Smooth muscle cell (in vitro differentiated cells): Measurements from ENCODE around the gene NOL9. TPM values are rescaled to one million over a fixed set of nuclear protein-coding genes. Genes with fewer than 3 reads are reported as not detected.

Source experiments
- DNase-seq: peaks from one replicate; lab custom pipeline; 2025; ENCODE audit not compliant: unreplicated experiment; lab: John Stamatoyannopoulos, UW
- H2AFZ ChIP-seq: fragments of 200-600 bp; sonication (generic); 2 replicates; pipeline ENCODE4 v1.6.0; 2016; ENCODE audit warnings: antibody characterized with exemption, low read depth, mild to moderate bottlenecking
- H3F3A ChIP-seq: fragments of 200-600 bp; sonication (generic); 2 replicates; pipeline ENCODE4 v1.6.0; 2017; ENCODE audit warnings: antibody characterized with exemption, low read depth
- H3K27ac ChIP-seq: fragments of 200-600 bp; sonication (generic); 2 replicates; pipeline ENCODE4 v1.5.1; 2016; ENCODE audit warnings: low read depth, mild to moderate bottlenecking
- H3K27me3 ChIP-seq: fragments of 200-600 bp; sonication (generic); 2 replicates; pipeline ENCODE4 v1.6.1; 2016; ENCODE audit warnings: low read depth, mild to moderate bottlenecking
- H3K36me3 ChIP-seq: fragments of 200-600 bp; sonication (generic); 2 replicates; pipeline ENCODE4 v1.5.1; 2016; ENCODE audit warnings: low read depth
- H3K4me1 ChIP-seq: fragments of 200-600 bp; sonication (generic); 2 replicates; pipeline ENCODE4 v1.5.1; 2016; ENCODE audit warnings: low read depth
- H3K4me2 ChIP-seq: fragments of 200-600 bp; sonication (generic); 2 replicates; pipeline ENCODE4 v1.6.0; 2016; ENCODE audit warnings: mild to moderate bottlenecking
- H3K4me3 ChIP-seq: fragments of 200-600 bp; sonication (generic); 2 replicates; pipeline ENCODE4 v1.5.1; 2016; ENCODE audit warnings: mild to moderate bottlenecking
- H3K79me2 ChIP-seq: fragments of 200-600 bp; sonication (generic); 2 replicates; pipeline ENCODE4 v1.6.0; 2016; ENCODE audit warnings: low read depth, mild to moderate bottlenecking
- H3K9ac ChIP-seq: fragments of 200-600 bp; sonication (generic); 2 replicates; pipeline ENCODE4 v1.6.0; 2016; ENCODE audit warnings: low read depth
- H3K9me3 ChIP-seq: fragments of 200-600 bp; sonication (generic); replicated peaks from 2 replicates; pipeline ENCODE4 v1.5.1; 2016; ENCODE audit warnings: low read depth
- H4K20me1 ChIP-seq: fragments of 200-600 bp; sonication (generic); 2 replicates; pipeline ENCODE4 v1.6.0; 2016; ENCODE audit warnings: low read depth
- WGBS: methylation state at CpG from one replicate; pipeline ENCODE4 v1.1.7; 2016; ENCODE audit warnings: low lambda C conversion rate; 5-methylcytosine and 5-hydroxymethylcytosine counted together
- polyA plus RNA-seq: library from polyadenylated mRNA; unstranded; fragments of >200 nt; fragmentation: Nextera tagmentation; extraction: Ambion mirVana; gene quantifications from 2 replicates; pipeline ENCODE4 v1.2.1, GENCODE V29; 2016
- total RNA-seq: library from RNA; depleted of rRNA; stranded (reverse); fragments of >200 nt; gene quantifications from 2 replicates; pipeline ENCODE4 v1.2.3, GENCODE V29; 2014
- TF ChIP-seq, protein P1 (sequence below): fragments of 200-600 bp; sonication (generic); IDR thresholded peaks from 2 replicates; pipeline ENCODE4 v1.5.1; 2017; ENCODE audit warnings: borderline replicate concordance, mild to moderate bottlenecking, antibody characterized with exemption; ENCODE audit not compliant: insufficient read depth, poor library complexity, severe bottlenecking

NOL9 gene
- total and polyA plus RNA-seq, 2 experiments from 2014 or later, result 8.1 to 12.0 TPM

GRCh38 chr1:6578624-6579373, 24.5 kb upstream of the NOL9 start:
- Histone ChIP-seq H3K4me2 (peak overlapping the region; percentile 94), H3K36me3 (no peaks in the 10 kb centered on the region), H3K9me3 (no peaks in the 10 kb centered on the region), H3K4me3 (peak overlapping the region; percentile 78), H4K20me1 (no peaks in the 10 kb centered on the region), H2AFZ (peak overlapping the region; percentile 74), H3K27ac (peak overlapping the region; percentile 80), H3K9ac (peak overlapping the region; percentile 72), H3K79me2 (peaks cover 16% of the 10 kb centered on the region), H3K4me1 (peaks cover 13% of the 10 kb centered on the region), H3K27me3 (no peaks in the 10 kb centered on the region), H3F3A (no peaks in the 10 kb centered on the region)
- DNase-seq, result no peak
- TF ChIP-seq, protein P1, sequence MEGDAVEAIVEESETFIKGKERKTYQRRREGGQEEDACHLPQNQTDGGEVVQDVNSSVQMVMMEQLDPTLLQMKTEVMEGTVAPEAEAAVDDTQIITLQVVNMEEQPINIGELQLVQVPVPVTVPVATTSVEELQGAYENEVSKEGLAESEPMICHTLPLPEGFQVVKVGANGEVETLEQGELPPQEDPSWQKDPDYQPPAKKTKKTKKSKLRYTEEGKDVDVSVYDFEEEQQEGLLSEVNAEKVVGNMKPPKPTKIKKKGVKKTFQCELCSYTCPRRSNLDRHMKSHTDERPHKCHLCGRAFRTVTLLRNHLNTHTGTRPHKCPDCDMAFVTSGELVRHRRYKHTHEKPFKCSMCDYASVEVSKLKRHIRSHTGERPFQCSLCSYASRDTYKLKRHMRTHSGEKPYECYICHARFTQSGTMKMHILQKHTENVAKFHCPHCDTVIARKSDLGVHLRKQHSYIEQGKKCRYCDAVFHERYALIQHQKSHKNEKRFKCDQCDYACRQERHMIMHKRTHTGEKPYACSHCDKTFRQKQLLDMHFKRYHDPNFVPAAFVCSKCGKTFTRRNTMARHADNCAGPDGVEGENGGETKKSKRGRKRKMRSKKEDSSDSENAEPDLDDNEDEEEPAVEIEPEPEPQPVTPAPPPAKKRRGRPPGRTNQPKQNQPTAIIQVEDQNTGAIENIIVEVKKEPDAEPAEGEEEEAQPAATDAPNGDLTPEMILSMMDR, result no peak
- WGBS, result 92% methylated on average over 14 of the region's 14 CpGs

- H3K9me3 ChIP-seq, result no peaks in the 10 kb centered on the region
- no peak overlapping the region for H2AFZ ChIP-seq
- no peak overlapping the region for H3K9ac ChIP-seq
- 76% methylated on average over 6 of the region's 6 CpGs for WGBS
- DNase-seq, result no peak
- no peak overlapping the region for H3K27ac ChIP-seq
- TF ChIP-seq, protein P1, result no peak
- H3K79me2 ChIP-seq, result peaks cover 16% of the 10 kb centered on the region
- no peaks in the 10 kb centered on the region for H4K20me1 ChIP-seq
- H3F3A ChIP-seq, result no peaks in the 10 kb centered on the region
- H3K4me1 ChIP-seq, result peaks cover 13% of the 10 kb centered on the region
- H3K36me3 ChIP-seq, result no peaks in the 10 kb centered on the region
- H3K4me3 ChIP-seq, result no peak overlapping the region
- H3K4me2 ChIP-seq, result no peak overlapping the region
- no peaks in the 10 kb centered on the region for H3K27me3 ChIP-seq
Measured at GRCh38 chr1:6577831-6578525, 23.7 kb upstream of the NOL9 start.

- no peak overlapping the region for H2AFZ ChIP-seq
- no peaks in the 10 kb centered on the region for H3K9me3 ChIP-seq
- H3K79me2 ChIP-seq, result no peaks in the 10 kb centered on the region
- peaks cover 6% of the 10 kb centered on the region for H3K4me1 ChIP-seq
- DNase-seq, result no peak
- H3K4me3 ChIP-seq, result no peak overlapping the region
- H3K9ac ChIP-seq, result no peak overlapping the region
- no peaks in the 10 kb centered on the region for H4K20me1 ChIP-seq
- WGBS, result 90% methylated on average over 14 of the region's 14 CpGs
- TF ChIP-seq, protein P1, result no peak
- H3K36me3 ChIP-seq, result no peaks in the 10 kb centered on the region
- no peaks in the 10 kb centered on the region for H3F3A ChIP-seq
- no peak overlapping the region for H3K27ac ChIP-seq
- H3K4me2 ChIP-seq, result no peak overlapping the region
- H3K27me3 ChIP-seq, result no peaks in the 10 kb centered on the region
Measured at GRCh38 chr1:6574818-6575217, 20.5 kb upstream of the NOL9 start.
